ENCODE measurements around the gene ANKRD34A.

The ANKRD34A gene

DNA sequence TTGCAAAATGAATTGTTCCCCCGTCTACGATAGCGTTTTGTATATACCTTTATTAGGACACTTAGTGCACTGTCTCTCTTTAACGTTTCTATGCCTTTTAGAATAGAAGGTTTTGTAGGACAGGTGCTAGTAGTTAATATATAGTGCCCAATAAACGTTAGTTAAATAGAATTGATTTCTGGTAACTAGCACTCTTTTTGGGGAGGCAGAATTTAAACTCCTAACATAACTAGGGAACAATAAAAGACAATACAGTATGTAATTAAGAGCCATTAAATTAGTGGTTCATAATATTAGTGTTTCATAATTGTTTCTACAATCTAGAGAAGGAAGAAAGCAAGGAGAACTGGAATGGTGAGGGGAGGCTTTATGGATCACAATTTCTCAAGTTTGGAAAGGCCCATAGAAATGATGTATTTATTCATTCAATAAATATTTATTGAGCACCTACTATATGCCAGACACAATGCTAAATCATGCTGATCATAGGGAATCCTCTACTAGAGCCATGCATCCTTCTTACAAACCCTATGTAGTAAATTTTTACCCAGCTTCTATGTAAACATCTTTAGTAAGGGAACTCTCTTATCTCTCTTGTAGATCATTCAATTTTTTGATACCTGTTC is 857 bp upstream of the ANKRD34A start:
- H3K9ac ChIP-seq (ENCODE audit: low read length): peak overlapping the region; percentile 54; the same call in 1 of the 2 replicates
- TF ChIP-seq EZH2 (optimal IDR thresholded peaks at IDR 0.05; ENCODE audit: low read depth, low read length) (no peak), EZH2phosphoT487 (IDR thresholded peaks at IDR 0.05; ENCODE audit: low read length) (no peak)
- TF ChIP-seq, protein P1, sequence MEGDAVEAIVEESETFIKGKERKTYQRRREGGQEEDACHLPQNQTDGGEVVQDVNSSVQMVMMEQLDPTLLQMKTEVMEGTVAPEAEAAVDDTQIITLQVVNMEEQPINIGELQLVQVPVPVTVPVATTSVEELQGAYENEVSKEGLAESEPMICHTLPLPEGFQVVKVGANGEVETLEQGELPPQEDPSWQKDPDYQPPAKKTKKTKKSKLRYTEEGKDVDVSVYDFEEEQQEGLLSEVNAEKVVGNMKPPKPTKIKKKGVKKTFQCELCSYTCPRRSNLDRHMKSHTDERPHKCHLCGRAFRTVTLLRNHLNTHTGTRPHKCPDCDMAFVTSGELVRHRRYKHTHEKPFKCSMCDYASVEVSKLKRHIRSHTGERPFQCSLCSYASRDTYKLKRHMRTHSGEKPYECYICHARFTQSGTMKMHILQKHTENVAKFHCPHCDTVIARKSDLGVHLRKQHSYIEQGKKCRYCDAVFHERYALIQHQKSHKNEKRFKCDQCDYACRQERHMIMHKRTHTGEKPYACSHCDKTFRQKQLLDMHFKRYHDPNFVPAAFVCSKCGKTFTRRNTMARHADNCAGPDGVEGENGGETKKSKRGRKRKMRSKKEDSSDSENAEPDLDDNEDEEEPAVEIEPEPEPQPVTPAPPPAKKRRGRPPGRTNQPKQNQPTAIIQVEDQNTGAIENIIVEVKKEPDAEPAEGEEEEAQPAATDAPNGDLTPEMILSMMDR (IDR thresholded peaks at IDR 0.05; ENCODE audit: low read length): no peak

DNA sequence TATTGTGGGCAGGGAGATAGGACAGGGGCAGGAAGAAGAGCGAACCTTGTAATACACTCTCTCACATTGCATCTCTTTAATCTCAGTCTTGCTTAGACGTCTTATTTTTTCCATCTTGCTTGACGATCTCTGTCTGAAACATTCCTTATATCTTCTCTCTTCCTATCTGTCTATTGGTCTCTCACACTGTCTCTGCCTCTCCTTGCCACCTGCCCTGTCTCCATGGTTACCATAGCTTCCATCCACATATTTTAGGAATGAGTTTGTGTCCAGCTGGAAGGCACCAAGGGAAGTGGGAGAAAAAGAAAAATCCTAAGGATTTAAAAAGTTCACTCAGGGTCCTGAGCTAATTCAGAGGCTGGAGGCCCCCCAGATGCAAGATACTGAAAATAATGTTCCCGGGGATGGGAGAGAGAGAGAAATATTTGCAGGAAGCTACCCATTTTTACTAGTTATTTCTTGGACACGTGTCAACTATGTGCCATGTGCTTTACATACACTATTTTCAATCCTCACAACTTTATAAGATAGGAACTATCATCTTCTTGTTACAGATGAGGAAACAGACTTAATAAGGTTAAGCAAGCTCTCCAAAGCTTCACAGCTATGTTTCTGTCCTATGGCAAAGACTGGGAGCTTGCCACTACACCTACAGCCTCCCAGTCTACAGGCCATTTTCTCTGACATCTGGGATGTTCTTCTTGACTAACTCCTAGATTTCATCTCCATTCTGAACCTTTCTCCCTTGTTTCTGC is 933 bp downstream of the ANKRD34A start:
- Histone ChIP-seq H3F3A (ENCODE audit: insufficient read depth, low read length) (peaks cover 12% of the 10 kb centered on the region; the same call in 1 of the 2 replicates), H4K20me1 (ENCODE audit: insufficient read depth, low read length) (no peaks in the 10 kb centered on the region), H2AFZ (ENCODE audit: low read length) (no peak overlapping the region), H3K36me3 (replicated peaks; ENCODE audit: insufficient read depth, low read length) (no peaks in the 10 kb centered on the region), H3K4me3 (ENCODE audit: low read length) (peak overlapping the region; percentile 76), H3K9me2 (replicated peaks; ENCODE audit: insufficient read depth, low read length) (no peaks in the 10 kb centered on the region), H3K27me3 (replicated peaks; ENCODE audit: insufficient read depth, low read length) (peaks cover 53% of the 10 kb centered on the region), H3K4me1 (ENCODE audit: low read length) (peaks cover 38% of the 10 kb centered on the region), H3K9ac (ENCODE audit: low read length) (no peak overlapping the region), H3K9me3 (replicated peaks; ENCODE audit: insufficient read depth, low read length) (no peaks in the 10 kb centered on the region), H3K4me2 (ENCODE audit: low read depth, low read length) (peak overlapping the region; percentile 63), H3K27ac (ENCODE audit: low read length) (no peak overlapping the region), H3K79me2 (ENCODE audit: low read length) (no peaks in the 10 kb centered on the region)
- TF ChIP-seq EZH2phosphoT487 (IDR thresholded peaks at IDR 0.05; ENCODE audit: low read length) (no peak), EZH2 (optimal IDR thresholded peaks at IDR 0.05; ENCODE audit: low read depth, low read length) (no peak)
- TF ChIP-seq, protein P1 (IDR thresholded peaks at IDR 0.05; ENCODE audit: low read length): no peak
- no peak for DNase-seq

More for the DNA sequence above, 857 bp upstream of the ANKRD34A start:
- H3K4me2 ChIP-seq (ENCODE audit: low read depth, low read length): peak overlapping the region; percentile 63
- H3K27ac ChIP-seq (ENCODE audit: low read length): peak overlapping the region; percentile 2; the same call in 1 of the 2 replicates
- no peaks in the 10 kb centered on the region for H3K9me2 ChIP-seq (replicated peaks; ENCODE audit: insufficient read depth, low read length)
- peaks cover 34% of the 10 kb centered on the region for H3K4me1 ChIP-seq (ENCODE audit: low read length)
- H3K4me3 ChIP-seq (ENCODE audit: low read length): peak overlapping the region; percentile 76
- no peaks in the 10 kb centered on the region for H3K79me2 ChIP-seq (ENCODE audit: low read length)
- H3K36me3 ChIP-seq (replicated peaks; ENCODE audit: insufficient read depth, low read length): no peaks in the 10 kb centered on the region
- no peak for DNase-seq
- peak overlapping the region; percentile 79 for H2AFZ ChIP-seq (ENCODE audit: low read length)
- H3K27me3 ChIP-seq (replicated peaks; ENCODE audit: insufficient read depth, low read length): peaks cover 36% of the 10 kb centered on the region
- H3K9me3 ChIP-seq (replicated peaks; ENCODE audit: insufficient read depth, low read length): no peaks in the 10 kb centered on the region
- no peaks in the 10 kb centered on the region for H4K20me1 ChIP-seq (ENCODE audit: insufficient read depth, low read length)
- peaks cover 12% of the 10 kb centered on the region; the same call in 1 of the 2 replicates for H3F3A ChIP-seq (ENCODE audit: insufficient read depth, low read length)

DNA sequence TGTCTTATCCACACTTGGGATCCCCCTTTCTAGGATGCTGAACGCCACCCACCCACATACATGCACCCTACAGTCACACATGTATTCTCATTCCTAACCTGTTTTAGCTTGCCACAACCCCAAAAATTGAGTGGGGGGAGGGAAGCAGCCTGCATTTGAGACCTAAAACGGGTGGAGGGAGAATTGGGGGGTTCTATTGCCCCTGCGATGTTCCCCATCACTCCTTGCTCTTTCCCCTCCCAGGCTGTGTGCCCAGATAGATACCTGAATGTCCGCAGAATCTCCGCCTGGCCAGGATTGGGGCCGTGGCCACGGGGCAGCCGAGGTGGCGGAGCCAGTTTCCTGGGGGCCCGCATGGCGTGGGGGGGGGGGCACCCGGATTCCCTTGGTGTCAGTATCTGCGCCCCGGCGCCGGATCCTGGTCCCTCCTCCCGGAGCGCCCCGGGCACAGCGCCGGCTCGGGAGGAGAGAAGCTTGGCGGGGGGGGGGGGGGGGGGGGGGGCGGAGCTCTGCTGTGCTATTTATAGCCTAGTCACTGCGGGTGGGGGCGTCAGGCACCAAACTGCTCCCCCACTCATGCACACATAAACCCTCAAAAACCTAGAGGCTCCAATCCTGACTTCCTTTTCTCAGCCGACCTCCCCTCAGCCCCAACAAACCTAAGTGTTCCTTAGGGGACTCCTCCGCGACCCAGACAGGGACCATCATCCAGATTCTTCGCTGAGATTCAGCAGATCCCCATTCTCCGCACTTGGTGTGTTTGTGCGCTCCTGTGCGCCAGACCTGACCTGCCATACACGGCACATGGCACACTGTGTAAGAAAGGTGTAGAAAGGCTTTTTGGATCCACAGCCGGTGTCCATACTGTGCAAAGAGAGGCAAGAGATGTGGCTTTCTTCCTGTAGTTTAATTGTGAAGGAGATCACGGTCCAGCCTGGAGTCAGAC is 1.9 kb downstream of the ANKRD34A start:
- no peak overlapping the region for H3K9ac ChIP-seq (ENCODE audit: low read length)
- peak overlapping the region; percentile 52; the same call in 1 of the 2 replicates for H2AFZ ChIP-seq (ENCODE audit: low read length)
- H3K27me3 ChIP-seq (replicated peaks; ENCODE audit: insufficient read depth, low read length): peaks cover 53% of the 10 kb centered on the region

More for the DNA sequence above, 1.9 kb downstream of the ANKRD34A start:
- Histone ChIP-seq H3K27ac (ENCODE audit: low read length) (no peak overlapping the region), H3F3A (ENCODE audit: insufficient read depth, low read length) (peaks cover 12% of the 10 kb centered on the region; the same call in 1 of the 2 replicates), H3K4me2 (ENCODE audit: low read depth, low read length) (peak overlapping the region; percentile 88), H3K4me1 (ENCODE audit: low read length) (peaks cover 42% of the 10 kb centered on the region), H3K9me3 (replicated peaks; ENCODE audit: insufficient read depth, low read length) (no peaks in the 10 kb centered on the region), H3K4me3 (ENCODE audit: low read length) (peak overlapping the region; percentile 56), H4K20me1 (ENCODE audit: insufficient read depth, low read length) (no peaks in the 10 kb centered on the region), H3K79me2 (ENCODE audit: low read length) (no peaks in the 10 kb centered on the region), H3K36me3 (replicated peaks; ENCODE audit: insufficient read depth, low read length) (no peaks in the 10 kb centered on the region), H3K9me2 (replicated peaks; ENCODE audit: insufficient read depth, low read length) (no peaks in the 10 kb centered on the region)
- TF ChIP-seq EZH2phosphoT487 (IDR thresholded peaks at IDR 0.05; ENCODE audit: low read length) (no peak), EZH2 (optimal IDR thresholded peaks at IDR 0.05; ENCODE audit: low read depth, low read length) (no peak)
- TF ChIP-seq, protein P1 (IDR thresholded peaks at IDR 0.05; ENCODE audit: low read length): no peak
- no peak for DNase-seq

All from MM.1S (cell line).